Measurements from ENCODE around the gene MCRIP1. TPM values are rescaled to one million over a fixed set of nuclear protein-coding genes. Genes with fewer than 3 reads are reported as not detected.

The MCRIP1 gene
- total and polyA plus RNA-seq, 2 of the 13 experiments (the other 11 are each of a cell fraction or from before 2014, with no cell fraction given): 79.7 to 84.9 TPM

DNA sequence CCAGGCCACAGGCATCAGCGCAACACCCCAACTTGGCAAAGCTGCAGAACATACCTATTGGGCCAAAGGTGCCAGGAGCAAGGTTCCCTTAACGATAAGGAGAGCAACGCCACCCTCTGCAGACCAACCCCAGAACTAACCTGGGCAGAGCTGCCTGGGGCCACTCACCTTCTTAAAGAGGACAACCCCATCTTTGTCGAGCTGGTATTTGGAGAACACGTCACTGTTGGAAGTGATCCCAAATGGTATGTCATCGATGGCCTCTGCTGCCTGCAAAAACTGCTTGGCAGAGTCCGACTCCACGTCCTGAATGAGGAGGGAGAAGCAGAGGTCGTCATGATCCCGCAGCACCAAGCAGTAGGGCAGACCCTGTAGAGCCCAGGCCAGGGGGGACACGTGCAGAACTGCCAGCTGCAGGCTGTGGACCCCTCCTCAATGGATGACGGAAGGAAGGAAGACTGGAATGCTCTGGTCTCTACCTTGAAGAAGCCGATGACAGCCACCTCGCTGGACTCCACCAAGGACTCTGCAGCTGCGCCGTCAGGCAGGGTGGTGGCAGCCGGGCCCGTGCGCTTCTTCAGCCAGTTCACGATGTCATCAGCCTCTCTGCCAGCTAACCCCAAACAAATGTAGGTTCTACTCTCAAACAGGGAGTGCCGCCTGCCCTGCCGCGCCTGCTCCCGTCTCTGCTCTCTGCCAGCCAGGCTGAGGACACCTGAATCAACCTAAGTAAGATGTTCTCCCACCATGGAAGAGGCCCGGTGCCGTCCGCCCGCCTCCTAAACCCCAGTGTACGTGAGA is 22.1 kb upstream of the MCRIP1 start (continued):
- TF ChIP-seq, protein P1, sequence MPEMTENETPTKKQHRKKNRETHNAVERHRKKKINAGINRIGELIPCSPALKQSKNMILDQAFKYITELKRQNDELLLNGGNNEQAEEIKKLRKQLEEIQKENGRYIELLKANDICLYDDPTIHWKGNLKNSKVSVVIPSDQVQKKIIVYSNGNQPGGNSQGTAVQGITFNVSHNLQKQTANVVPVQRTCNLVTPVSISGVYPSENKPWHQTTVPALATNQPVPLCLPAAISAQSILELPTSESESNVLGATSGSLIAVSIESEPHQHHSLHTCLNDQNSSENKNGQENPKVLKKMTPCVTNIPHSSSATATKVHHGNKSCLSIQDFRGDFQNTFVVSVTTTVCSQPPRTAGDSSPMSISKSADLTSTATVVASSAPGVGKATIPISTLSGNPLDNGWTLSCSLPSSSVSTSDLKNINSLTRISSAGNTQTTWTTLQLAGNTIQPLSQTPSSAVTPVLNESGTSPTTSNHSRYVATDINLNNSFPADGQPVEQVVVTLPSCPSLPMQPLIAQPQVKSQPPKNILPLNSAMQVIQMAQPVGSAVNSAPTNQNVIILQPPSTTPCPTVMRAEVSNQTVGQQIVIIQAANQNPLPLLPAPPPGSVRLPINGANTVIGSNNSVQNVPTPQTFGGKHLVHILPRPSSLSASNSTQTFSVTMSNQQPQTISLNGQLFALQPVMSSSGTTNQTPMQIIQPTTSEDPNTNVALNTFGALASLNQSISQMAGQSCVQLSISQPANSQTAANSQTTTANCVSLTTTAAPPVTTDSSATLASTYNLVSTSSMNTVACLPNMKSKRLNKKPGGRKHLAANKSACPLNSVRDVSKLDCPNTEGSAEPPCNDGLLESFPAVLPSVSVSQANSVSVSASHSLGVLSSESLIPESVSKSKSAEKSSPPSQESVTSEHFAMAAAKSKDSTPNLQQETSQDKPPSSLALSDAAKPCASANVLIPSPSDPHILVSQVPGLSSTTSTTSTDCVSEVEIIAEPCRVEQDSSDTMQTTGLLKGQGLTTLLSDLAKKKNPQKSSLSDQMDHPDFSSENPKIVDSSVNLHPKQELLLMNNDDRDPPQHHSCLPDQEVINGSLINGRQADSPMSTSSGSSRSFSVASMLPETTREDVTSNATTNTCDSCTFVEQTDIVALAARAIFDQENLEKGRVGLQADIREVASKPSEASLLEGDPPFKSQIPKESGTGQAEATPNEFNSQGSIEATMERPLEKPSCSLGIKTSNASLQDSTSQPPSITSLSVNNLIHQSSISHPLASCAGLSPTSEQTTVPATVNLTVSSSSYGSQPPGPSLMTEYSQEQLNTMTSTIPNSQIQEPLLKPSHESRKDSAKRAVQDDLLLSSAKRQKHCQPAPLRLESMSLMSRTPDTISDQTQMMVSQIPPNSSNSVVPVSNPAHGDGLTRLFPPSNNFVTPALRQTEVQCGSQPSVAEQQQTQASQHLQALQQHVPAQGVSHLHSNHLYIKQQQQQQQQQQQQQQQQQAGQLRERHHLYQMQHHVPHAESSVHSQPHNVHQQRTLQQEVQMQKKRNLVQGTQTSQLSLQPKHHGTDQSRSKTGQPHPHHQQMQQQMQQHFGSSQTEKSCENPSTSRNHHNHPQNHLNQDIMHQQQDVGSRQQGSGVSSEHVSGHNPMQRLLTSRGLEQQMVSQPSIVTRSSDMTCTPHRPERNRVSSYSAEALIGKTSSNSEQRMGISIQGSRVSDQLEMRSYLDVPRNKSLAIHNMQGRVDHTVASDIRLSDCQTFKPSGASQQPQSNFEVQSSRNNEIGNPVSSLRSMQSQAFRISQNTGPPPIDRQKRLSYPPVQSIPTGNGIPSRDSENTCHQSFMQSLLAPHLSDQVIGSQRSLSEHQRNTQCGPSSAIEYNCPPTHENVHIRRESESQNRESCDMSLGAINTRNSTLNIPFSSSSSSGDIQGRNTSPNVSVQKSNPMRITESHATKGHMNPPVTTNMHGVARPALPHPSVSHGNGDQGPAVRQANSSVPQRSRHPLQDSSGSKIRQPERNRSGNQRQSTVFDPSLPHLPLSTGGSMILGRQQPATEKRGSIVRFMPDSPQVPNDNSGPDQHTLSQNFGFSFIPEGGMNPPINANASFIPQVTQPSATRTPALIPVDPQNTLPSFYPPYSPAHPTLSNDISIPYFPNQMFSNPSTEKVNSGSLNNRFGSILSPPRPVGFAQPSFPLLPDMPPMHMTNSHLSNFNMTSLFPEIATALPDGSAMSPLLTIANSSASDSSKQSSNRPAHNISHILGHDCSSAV (CRISPR knock-in tag; IDR thresholded peaks at IDR 0.05; ENCODE audit: borderline replicate concordance): no peak
- TF ChIP-seq JUNB (CRISPR knock-in tag; IDR thresholded peaks at IDR 0.05; ENCODE audit: borderline replicate concordance): no peak
- TF ChIP-seq ZNF572 (CRISPR knock-in tag; IDR thresholded peaks at IDR 0.05): no peak
- TF ChIP-seq TAF1 (CRISPR knock-in tag; IDR thresholded peaks at IDR 0.05): no peak
- no peak for TF ChIP-seq ZNF772 (CRISPR knock-in tag; IDR thresholded peaks at IDR 0.05)
- TF ChIP-seq, protein P2, sequence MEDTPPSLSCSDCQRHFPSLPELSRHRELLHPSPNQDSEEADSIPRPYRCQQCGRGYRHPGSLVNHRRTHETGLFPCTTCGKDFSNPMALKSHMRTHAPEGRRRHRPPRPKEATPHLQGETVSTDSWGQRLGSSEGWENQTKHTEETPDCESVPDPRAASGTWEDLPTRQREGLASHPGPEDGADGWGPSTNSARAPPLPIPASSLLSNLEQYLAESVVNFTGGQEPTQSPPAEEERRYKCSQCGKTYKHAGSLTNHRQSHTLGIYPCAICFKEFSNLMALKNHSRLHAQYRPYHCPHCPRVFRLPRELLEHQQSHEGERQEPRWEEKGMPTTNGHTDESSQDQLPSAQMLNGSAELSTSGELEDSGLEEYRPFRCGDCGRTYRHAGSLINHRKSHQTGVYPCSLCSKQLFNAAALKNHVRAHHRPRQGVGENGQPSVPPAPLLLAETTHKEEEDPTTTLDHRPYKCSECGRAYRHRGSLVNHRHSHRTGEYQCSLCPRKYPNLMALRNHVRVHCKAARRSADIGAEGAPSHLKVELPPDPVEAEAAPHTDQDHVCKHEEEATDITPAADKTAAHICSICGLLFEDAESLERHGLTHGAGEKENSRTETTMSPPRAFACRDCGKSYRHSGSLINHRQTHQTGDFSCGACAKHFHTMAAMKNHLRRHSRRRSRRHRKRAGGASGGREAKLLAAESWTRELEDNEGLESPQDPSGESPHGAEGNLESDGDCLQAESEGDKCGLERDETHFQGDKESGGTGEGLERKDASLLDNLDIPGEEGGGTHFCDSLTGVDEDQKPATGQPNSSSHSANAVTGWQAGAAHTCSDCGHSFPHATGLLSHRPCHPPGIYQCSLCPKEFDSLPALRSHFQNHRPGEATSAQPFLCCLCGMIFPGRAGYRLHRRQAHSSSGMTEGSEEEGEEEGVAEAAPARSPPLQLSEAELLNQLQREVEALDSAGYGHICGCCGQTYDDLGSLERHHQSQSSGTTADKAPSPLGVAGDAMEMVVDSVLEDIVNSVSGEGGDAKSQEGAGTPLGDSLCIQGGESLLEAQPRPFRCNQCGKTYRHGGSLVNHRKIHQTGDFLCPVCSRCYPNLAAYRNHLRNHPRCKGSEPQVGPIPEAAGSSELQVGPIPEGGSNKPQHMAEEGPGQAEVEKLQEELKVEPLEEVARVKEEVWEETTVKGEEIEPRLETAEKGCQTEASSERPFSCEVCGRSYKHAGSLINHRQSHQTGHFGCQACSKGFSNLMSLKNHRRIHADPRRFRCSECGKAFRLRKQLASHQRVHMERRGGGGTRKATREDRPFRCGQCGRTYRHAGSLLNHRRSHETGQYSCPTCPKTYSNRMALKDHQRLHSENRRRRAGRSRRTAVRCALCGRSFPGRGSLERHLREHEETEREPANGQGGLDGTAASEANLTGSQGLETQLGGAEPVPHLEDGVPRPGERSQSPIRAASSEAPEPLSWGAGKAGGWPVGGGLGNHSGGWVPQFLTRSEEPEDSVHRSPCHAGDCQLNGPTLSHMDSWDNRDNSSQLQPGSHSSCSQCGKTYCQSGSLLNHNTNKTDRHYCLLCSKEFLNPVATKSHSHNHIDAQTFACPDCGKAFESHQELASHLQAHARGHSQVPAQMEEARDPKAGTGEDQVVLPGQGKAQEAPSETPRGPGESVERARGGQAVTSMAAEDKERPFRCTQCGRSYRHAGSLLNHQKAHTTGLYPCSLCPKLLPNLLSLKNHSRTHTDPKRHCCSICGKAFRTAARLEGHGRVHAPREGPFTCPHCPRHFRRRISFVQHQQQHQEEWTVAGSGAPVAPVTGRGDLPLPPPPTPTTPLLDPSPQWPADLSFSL (CRISPR knock-in tag; IDR thresholded peaks at IDR 0.05): no peak
- no peak for TF ChIP-seq ZNF44 (CRISPR knock-in tag; IDR thresholded peaks at IDR 0.05)
- TF ChIP-seq TAF15 (IDR thresholded peaks at IDR 0.05; ENCODE audit: low read depth, low read length, poor library complexity, severe bottlenecking): no peak
- peak; percentile 18; the same call in 1 of the 2 replicates for TF ChIP-seq SMC3 (IDR thresholded peaks at IDR 0.05; ENCODE audit: low read length)
- TF ChIP-seq SOX6 (IDR thresholded peaks at IDR 0.05): no peak
- no peak for TF ChIP-seq SOX6 (CRISPR knock-in tag; IDR thresholded peaks at IDR 0.05)
- TF ChIP-seq ZNF205 (CRISPR knock-in tag; IDR thresholded peaks at IDR 0.05): no peak
- no peak for TF ChIP-seq ZNF749 (CRISPR knock-in tag; IDR thresholded peaks at IDR 0.05; ENCODE audit: borderline replicate concordance)
- TF ChIP-seq ZBTB8A (CRISPR knock-in tag; IDR thresholded peaks at IDR 0.05; ENCODE audit: borderline replicate concordance, low read depth): no peak
- no peak for TF ChIP-seq ZNF75D (CRISPR knock-in tag; IDR thresholded peaks at IDR 0.05; ENCODE audit: borderline replicate concordance)
